H1 (cell line): ENCODE results near the gene DCAF8. TPM values are rescaled to one million over a fixed set of nuclear protein-coding genes. Genes with fewer than 3 reads are reported as not detected.

ENCODE experiments used
- CBX8 ChIP-seq: fragments of 300-800, 300-1000 bp; sonication (generic); IDR thresholded peaks from 2 replicates; pipeline ENCODE4 v1.7.1; 2016; ENCODE audit warnings: low read depth, low read length, borderline replicate concordance
- CHD1 ChIP-seq: IDR thresholded peaks from 2 replicates; pipeline ENCODE4 v1.6.1; 2012; ENCODE audit warnings: low read depth, low read length, improper control_type of control experiment
- CTCF ChIP-seq, 3 experiments: IDR thresholded peaks; 1 replicate in 2 of 3; 2 replicates in 1 of 3; pipeline versions ENCODE4 v1.5.1 to v1.6.1; 2011; ENCODE audit warnings: low read length in 3 of 3, mild to moderate bottlenecking in 3 of 3, inconsistent platforms in 2 of 3, low read depth in 1 of 3, moderate library complexity in 1 of 3; ENCODE audit not compliant: insufficient read depth in 1 of 3; ENCODE audit errors: control extremely low read depth in 1 of 3
- HDAC2 ChIP-seq, 2 experiments: fragments of 300-600 bp in 1 of 2; sonication (generic) in 1 of 2; IDR thresholded peaks; 2 replicates each; pipeline ENCODE4 v1.6.1; 2011 to 2012; ENCODE audit warnings: low read depth in 2 of 2, low read length in 2 of 2, mild to moderate bottlenecking in 2 of 2, moderate library complexity in 2 of 2, borderline replicate concordance in 1 of 2, inconsistent platforms in 1 of 2
- HDAC6 ChIP-seq: IDR thresholded peaks from one replicate; pipeline ENCODE4 v1.7.1; 2012; ENCODE audit warnings: low read depth, mild to moderate bottlenecking, inconsistent platforms, low read length, moderate library complexity
- KDM1A ChIP-seq: fragments of 200-600, 300-600 bp; sonication (generic); IDR thresholded peaks from 2 replicates; pipeline ENCODE4 v1.7.1; 2016; ENCODE audit warnings: mild to moderate bottlenecking, low read length, borderline replicate concordance
- MAX ChIP-seq: IDR thresholded peaks from 2 replicates; pipeline ENCODE4 v1.6.1; 2012; ENCODE audit warnings: inconsistent platforms
- NANOG ChIP-seq: IDR thresholded peaks from 2 replicates; pipeline ENCODE4 v1.6.1; 2011; ENCODE audit warnings: low read length, low read depth, mild to moderate bottlenecking, inconsistent platforms; ENCODE audit not compliant: insufficient read depth, poor library complexity, severe bottlenecking
- RNF2 ChIP-seq: fragments of 200-900, 300-1000 bp; sonication (generic); IDR thresholded peaks from 2 replicates; pipeline ENCODE4 v1.7.1; 2016; ENCODE audit warnings: borderline replicate concordance, low read depth, mild to moderate bottlenecking, antibody characterized with exemption, low read length; ENCODE audit not compliant: poor library complexity, severe bottlenecking; ENCODE audit errors: missing control alignments
- SIN3A ChIP-seq, 2 experiments: IDR thresholded peaks in 1 of 2; conservative IDR thresholded peaks in 1 of 2; 2 replicates each; pipeline ENCODE4 v1.6.1; 2011 to 2012; ENCODE audit warnings: low read length in 2 of 2, improper control_type of control experiment in 1 of 2, low read depth in 1 of 2, mild to moderate bottlenecking in 1 of 2
- TAF1 ChIP-seq: IDR thresholded peaks from 2 replicates; pipeline ENCODE4 v1.6.1; 2011; ENCODE audit warnings: mild to moderate bottlenecking, low read depth, low read length
- USF2 ChIP-seq: IDR thresholded peaks from 2 replicates; pipeline ENCODE4 v1.6.1; 2011; ENCODE audit warnings: low read length, improper control_type of control experiment
- YY1 ChIP-seq: IDR thresholded peaks from 2 replicates; pipeline ENCODE4 v1.6.1; 2011; ENCODE audit warnings: low read depth, mild to moderate bottlenecking, low read length
- polyA plus RNA-seq, 7 experiments: library from polyadenylated mRNA; depleted of rRNA in 3 of 7; stranded (reverse) in 5 of 7; unstranded in 2 of 7; fragments of >200 nt in 5 of 7; fragments of 200-250 nt in 2 of 7; gene quantifications; 1 replicate in 5 of 7; 2 replicates in 1 of 7; 4 replicates in 1 of 7; pipeline versions ENCODE4 v1.2.1 to v1.2.3, GENCODE V29; 2011 to 2013; ENCODE audit warnings: missing spikeins in 2 of 7, mixed read lengths in 2 of 7
- total RNA-seq: library from RNA; stranded (reverse); fragmentation: NEBNext Ultra II Directional; extraction: Animal tissue kit (Norgen Biotek cat#: 25700); gene quantifications from 2 replicates; pipeline ENCODE4 v1.2.1, GENCODE V29; 2021

DCAF8 gene
- total and polyA plus RNA-seq, 2 of the 8 experiments (the other 6 are each of a cell fraction or from before 2014, with no cell fraction given): 68.2 to 110 TPM

- TF ChIP-seq CTCF (IDR thresholded peaks at IDR 0.05; ENCODE audit: control extremely low read depth in 1 of 3, insufficient read depth in 1 of 3, low read depth in 1 of 3, low read length in 3 of 3) (no peak), KDM1A (no peak), CHD1 (no peak), SIN3A (conservative IDR thresholded peaks at IDR 0.05 in 1 of 2, IDR thresholded peaks at IDR 0.05 in 1 of 2; ENCODE audit: low read depth in 1 of 2, low read length in 2 of 2) (peak; percentile 51 to 91; a peak in 2 of 4 replicates), MAX (no peak), RNF2 (no peak), HDAC2 (IDR thresholded peaks at IDR 0.05; ENCODE audit: borderline replicate concordance in 1 of 2, low read depth in 2 of 2, low read length in 2 of 2) (0 out of 4 replicates have a peak, but pooled peaks of 1 of the 2 experiments have one; percentile 59), CBX8 (no peak), YY1 (peak; percentile 60), TAF1 (no peak), USF2 (no peak), NANOG (no peak), HDAC6 (no peak)
Measured at GRCh38 chr1:160307118-160307791, 44.9 kb upstream of the DCAF8 start (continued).
